Measurements from ENCODE around the gene ATP5PB.

Gene ATP5PB

DNA sequence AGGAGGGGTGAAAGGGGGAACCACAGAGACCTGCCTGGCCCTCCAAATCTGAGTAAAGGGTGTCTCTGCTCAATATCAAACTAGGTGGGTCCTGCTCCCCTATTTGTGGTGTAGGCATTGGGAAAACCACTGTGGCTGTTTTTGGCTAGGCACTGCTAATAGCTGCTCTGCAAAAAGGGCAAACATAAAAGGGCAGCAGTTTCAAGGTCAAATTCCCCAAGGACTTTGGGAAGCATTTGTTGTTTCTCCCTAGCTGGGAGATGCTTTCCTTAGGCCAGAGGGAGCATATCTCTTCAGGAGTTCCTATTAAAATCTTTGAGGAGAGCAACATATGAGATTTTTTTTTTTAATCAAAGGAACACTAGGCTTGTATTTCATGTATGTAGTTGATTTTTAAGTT lies 26.9 kb downstream of the ATP5PB start:
- no peak for DNase-seq

DNA sequence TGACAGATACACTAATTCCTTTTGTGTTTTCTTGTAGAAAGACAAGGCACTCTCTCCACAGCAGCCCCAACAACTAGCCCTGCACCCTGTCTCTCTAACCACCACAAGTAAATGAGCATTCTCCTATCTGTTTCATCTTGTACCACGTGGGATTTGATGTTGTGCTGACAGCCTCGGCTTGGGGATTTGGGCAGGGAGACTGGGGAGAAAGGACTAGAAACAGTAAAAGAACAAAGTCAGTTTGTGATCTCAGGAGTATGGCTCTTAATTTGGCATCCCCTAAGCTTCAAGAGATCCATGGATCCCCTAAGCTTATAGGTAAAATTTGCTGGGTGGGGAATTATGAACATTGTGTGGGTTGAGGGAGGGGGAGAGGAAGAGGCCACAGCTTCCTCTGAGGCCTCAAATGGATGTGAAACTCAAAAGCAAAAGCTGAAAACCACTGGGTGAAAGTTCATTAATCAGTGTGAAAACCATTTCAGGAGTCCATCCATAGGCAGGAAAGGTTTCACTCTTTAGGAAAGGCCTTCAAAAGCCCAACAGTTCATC lies 27.6 kb downstream of the ATP5PB start:
- no peak for DNase-seq

DNA sequence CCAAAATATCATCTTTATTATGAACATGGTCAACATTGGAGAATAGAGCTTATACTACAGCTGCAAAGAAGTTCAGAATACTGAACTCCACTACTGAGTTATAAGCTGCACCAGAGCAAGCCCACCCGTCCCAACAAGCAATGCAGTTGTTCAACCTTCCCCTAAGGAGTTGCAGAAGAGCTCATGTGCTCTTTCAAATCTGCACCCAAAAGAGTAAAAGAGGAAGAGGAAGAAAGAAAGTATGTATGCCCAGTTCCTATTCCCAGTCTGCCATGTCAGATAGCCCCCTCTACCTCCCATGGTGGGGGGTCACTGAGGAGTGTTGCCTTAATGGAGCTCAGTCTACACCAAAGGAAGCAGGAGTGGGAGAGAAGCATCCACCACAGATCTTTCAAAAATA lies 31.4 kb downstream of the ATP5PB start:
- no peak for DNase-seq

DNA sequence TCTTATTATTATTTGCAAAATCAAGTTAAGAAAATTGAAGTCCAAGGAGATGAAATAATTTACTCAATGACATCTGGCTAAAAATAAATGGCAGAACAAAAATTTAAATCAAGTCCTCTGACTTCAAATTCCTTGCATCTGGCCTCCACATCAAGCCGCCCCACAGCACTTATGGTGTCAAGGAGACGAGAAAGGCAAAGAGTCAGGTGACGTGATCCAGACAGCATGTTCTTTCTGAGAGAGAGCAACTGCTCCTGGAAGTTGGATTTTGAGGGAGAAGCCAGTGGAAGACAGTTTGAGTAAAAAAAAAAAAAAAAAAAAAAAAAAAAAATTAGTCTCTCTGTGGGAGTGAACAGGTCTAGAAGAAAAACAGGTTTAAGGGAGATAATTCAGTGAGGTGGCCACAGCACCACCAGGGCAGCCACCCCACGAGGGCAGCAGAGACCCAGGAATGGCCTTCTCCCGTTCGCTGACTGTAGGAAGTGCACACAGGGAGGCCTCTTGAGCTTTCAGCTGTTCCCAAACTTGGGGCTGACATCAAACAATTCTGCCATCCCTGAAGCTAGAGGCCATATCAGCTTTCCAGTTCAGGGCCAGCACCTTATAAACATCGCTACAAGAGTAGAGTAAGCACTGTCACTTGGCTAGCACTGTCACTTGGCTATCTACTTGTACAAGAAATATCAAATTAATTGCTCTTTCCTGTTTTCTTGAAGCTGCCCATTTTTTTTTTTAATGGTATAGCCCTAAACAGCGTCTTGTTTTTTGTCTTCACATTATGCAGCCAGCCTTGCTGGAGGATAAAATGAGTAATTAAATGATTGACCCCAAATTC lies 32.3 kb downstream of the ATP5PB start:
- peak; percentile 72 for DNase-seq

DNA sequence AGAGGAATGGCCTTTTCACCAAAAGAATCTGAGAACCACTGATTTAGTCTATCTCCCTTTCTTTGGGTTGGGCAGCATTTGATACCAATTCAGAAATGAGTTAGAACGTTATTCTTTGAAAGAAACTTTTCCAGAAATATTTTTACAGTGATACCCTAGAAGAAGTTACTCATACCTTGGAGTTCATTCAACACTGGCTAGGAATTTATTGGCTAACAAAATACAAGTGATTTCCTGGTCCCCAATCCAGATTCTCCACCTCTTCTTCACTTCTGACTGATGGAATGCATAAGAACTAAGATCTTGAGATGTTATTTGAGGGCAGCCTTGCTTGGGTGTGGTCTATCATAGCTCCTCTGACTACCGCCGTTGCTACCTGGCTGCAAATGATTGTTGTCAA lies 33.9 kb downstream of the ATP5PB start:
- no peak for DNase-seq

DNA sequence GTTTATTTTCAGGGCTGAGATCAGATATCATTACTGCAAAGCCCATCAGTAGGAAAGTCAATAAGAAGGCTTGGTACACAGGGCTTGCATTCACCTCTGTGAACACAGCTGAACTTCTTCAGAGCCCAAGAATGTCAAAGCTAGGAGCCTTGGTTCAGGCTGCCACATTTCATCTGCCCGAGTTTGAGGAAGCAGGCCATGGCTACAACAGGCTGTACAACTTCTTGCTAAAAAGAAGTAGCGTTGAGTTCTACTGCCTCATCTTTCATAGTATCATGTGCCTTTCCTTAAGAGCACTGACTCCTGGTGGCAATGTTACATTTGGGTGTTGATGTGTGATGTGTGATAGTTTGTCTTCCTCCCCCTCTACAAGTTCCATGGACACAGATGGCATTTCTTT lies 34.6 kb downstream of the ATP5PB start:
- DNase-seq = no peak

DNA sequence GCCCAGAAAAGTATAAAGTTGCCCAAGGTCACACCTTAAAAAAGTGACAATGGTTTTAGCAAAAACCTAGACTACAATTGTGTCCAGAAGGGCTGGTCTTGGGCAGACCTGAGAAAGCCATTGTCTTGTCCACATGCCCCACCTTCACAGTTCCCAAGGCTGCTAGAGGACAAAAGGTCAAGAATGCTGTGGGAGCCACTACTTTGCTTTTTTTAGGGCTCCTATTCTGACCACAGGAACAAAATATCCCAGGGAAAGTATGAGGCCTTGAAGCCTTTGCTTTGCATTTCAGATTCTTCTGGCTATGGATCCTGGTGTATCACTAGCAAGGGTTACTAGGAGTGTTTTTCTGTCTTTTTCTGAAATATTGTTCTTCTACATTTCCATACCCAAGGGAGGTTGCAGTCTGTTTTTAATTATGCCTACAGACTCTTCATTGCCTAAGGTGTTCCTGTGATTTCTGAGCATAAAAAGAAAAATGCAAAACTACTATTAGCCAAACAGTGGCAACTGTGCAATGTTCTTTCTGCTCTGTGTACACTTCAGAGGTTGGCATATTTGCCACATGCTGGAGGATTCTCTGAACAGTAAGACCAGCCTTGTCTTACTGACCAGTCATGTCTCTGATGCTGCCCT lies 35.2 kb downstream of the ATP5PB start:
- DNase-seq = no peak

DNA sequence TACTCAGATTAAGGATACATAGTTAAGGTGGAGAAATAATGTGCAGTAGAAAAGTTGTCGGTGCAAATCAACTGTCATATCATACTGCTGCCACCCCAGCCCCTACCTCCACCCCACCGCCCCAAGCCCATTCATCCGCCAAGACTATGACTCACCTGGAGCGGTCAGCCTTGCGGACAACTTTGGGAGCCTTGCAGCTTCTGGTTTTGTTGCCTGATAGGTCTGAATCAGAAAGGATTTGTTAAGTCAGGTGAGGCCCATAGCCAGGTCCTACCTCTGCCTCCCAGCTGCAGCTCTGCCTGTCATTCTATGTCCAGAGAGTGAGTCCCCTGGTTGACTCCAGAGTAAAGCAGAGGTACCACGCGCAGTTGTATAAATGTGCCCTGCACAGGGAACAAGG lies 37.2 kb downstream of the ATP5PB start:
- no peak for DNase-seq

DNA sequence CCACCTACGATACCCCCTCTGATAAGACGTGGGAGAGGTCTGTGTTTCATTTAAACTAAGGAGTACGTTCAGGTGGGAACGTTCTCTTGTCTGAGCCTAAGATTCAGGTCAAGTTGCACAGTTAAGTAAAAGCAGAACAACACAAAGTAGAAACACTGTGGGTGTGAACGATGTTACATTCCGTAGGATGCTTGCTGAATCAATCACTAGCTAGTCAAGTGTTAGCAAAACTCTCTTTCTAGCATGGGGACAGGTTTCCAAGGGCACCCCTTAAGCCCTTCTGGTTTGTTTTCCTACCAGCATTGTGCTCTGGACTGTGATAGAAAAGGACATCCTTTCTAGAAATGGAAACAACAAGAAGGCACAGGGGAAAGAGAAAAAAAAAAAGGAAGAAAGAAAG lies 37.9 kb downstream of the ATP5PB start:
- DNase-seq = no peak

DNA sequence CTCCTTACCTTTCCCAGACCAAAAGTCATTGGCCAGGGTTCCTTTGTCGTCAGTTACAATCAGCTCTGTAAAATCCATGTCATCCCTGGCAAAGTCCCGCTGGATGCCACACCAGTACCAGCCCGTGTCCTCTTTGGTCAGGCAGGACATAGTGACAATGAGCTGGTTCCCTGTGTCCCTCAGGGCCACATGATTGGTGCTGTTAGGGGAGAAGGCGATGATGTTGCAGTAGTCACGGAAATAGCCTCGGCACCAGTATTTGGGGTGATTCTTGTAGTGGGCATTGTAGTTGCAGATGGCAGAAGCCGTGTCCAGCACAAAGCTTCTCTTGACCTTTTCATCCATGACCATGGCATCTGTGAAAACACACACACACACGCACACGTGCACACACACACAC lies 39.4 kb downstream of the ATP5PB start:
- no peak for DNase-seq

DNA sequence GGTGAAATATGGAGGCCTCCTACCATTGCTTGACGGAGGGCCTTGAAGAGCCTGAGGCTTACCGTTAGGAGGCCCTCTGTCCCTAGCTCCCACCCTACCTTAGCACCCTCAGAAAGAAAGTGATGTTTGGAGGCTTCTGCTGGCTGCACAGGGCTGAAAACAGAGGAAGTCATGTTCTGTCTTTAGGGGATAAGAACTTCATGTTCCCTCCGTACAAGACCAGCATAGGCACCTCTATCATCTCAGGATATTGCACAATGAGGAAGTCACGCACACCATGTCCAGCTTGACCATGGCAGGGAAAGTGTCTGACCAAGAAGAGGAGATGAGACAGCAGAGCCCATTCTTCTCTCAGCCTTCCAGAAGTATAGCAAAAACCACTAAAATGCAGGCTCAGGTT lies 40.3 kb downstream of the ATP5PB start:
- DNase-seq = no peak

DNA sequence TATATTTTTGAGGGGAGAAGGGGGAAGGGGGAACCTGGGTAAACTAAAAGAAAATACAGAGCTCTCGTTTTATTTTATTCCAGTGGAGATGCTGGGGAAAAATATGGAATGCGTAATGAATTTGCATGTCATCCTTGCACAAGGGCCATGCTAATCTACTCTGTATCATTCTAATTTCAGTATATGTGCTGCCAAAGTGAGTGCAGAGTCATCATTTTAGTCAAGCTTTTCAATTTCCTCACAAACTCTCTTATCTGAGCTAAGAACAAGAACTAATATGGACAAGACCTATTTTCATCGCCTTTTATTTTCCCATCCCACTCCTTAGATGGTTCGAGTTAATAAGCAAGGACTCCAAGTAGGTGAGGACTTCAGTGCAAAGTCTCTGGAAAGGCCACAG lies 41.0 kb downstream of the ATP5PB start:
- DNase-seq = no peak

DNA sequence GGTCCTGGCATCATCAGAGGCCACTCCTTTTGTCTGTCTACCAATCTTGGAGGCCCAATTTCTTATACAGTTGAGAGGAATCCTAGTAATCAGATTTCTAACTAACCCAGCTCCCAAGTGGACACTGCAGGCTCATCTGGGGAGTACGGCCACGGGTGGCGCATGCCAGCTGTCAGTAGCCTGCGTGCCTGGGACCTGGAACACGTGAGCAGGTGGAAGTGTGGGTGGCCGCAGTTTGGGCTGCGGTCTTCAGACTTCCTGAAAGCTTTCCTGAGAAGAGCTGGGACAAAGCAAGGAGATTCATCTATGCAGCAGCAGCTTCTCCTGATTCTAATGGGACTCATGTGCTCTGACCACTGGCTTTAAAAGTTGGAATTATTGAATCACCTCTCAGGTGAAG lies 41.8 kb downstream of the ATP5PB start:
- no peak for DNase-seq

DNA sequence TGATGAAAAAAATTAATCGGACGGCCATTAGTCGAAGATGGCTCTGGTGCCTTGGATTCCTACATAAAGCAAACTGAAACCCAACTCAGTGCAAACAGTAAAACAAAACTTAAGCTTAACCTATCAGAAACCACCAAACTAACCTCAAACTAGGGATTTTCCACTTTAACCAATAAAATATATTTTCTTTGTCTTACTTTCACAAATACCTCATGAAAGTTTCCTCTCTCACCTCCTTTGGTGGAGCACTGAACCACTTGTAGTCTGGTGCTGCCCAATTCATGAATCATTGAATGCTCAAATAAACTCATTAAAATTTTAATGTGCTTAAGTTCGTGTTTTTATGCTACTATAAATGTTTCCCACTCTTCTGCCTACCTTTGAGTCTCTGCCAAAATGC lies 47.1 kb downstream of the ATP5PB start:
- DNase-seq = no peak

DNA sequence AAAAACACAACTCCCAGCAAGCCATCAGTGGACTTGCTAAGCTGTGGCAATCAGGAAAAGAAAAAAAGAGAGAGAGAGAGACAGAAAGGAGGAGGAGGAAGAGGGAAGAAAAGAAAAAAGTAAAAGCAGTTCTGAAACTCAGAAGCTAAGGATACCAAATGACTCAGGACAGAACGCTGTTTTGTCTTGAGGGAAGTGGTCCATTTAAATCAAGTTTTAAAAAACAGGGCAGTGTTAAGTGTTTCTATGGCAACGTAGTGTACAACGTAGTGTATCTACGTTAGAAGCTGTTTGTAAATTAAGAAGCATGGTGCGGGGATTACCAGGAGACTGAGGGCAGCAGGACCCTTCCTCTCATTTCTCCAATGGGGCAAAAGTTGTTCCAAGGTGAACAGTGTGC lies 48.3 kb downstream of the ATP5PB start:
- no peak for DNase-seq

DNA sequence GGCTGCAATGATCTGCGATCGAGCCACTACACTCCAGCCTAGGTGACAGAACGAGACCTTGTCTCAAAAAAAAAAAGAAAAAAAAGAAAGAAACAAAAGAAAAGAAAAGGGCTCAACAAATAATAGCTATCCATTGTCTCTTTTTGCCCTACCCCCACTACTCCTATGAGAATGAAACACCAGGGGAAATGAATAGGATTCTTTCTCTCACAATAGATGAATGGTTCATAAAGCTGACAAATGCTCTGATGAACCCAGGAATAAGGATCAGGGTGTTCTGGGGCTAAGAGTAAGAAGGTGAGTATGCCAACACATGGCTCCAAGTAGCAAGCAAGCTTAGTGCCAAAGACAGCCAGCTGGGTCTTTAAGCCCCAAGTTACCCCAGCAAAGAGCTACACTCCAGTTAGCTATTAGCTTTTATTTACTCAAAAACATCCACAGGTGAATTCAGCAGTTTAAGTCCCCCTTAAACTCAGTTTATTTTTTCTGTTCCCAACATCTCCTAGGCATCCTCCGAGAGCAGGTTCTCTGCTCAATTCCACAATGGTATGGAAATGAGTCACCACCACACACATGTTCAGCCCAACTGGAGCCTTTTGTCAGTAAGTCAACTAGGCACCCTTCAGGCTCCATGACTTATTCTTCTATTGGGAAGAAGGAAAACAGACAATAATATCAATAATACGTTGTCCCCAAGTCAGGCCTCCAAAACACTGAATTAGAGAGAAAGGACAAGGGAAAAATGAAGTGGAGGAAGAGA lies 49.9 kb downstream of the ATP5PB start:
- no peak for DNase-seq

DNA sequence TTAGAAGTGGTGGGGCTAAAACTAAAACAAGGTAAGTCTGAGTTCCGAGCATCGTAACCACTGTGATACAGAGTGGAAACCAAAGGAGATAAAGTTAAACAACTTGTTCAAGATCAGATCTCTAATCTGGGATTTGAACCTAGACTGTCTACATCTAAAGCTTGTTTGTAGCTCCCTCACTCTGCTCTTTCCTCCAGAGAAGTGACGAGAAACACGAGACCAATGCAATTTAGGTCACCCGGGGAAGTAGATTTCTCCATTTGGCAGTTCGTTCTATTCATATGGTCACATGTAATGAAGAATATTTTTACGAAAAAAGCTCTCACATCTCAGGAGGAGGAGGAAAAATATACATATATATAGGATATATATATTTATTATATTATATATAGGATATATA lies 52.4 kb downstream of the ATP5PB start:
- DNase-seq = no peak

DNA sequence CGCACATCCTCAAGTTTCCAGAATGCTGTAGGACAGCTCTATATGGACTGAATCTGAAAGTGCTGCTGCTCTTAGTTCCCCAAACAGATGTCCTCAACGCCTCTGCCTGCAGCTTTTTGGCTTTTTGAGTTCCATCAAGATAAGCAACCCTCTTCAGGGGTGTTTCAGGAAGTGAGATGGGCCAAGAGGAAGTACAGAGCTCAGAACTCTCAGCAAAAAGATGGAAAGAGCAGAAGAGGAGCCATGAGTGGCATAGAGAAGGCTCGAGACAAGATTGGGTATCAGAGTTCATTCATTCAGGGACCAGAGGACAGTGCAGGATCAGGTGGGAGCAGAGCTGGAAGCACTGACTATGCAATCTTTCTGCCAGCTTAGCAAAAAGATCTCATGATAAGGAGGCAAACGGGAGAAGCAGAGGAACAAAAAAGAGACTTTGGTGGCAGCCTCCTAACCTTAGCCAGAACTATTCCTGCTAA lies 54.4 kb downstream of the ATP5PB start, which contains the start of the genes ADORA3 and TMIGD3:
TSS of gene ADORA3 (minus strand) at position 49 of the 476 bp plus-strand sequence. CDS start 279 bp downstream, outside the sequence.
TSS of gene TMIGD3 (minus strand) at position 49 of the 476 bp plus-strand sequence. CDS start 279 bp downstream, outside the sequence.
- DNase-seq = no peak

DNA sequence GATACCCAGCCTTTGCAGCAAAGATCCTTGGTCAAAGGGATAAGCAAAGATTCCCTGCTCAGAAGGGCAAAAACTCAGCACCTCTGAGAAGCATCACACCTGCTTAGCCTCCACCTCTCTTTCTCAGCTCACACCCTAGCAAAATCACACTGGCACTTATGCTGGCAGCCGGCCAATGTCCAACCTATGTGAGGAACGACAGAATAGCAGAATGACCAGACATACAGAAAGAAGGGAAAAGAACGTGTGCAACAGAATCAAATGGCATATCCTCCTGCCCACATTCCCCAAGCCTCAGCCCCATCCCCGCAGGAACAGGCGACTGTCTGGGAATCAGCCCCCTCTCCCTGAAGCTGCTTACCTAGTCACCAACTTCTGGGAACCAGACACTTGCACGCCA lies 54.8 kb downstream of the ATP5PB start:
- no peak for DNase-seq

DNA sequence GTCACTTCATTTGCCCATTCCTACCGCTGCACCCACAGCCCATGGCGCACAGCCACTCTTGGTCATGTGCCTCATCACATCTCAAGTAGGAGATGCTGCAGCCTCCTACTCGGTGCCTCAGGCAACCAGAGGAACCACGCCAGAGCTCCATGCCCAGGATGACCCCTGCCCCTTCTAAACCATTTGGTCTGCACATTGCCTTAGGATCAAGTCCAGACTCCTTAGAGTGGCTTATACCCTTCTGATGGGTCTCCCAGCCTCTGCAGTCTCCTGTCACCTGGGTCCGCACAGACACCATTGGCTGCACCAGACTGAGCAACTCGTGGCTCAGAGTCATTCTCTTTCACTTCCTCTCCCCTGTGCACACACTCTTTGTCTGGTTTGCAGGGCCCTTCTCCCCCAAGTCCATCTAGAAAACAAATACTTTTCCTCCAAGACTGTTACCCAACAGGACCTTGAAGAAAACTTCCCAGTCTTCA lies 56.4 kb downstream of the ATP5PB start:
- DNase-seq = no peak

DNA sequence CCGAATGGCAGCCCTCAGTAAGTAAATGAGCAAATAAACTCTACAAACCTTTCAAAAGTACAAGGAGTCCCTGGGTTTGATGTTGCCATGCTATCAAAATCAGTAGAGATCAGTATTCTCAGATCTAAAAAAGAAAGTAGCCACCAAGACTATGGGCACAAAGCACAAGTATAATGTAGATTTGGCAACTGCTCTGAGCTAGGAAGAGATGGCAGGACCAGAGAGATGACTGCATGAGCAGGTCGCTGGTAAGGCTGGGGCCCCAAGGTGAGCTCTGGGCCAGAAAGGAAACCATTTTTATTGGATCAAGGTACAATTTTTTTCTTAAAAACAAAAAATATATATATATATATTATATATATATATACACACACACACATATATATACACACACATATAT lies 57.3 kb downstream of the ATP5PB start:
- DNase-seq = no peak

DNA sequence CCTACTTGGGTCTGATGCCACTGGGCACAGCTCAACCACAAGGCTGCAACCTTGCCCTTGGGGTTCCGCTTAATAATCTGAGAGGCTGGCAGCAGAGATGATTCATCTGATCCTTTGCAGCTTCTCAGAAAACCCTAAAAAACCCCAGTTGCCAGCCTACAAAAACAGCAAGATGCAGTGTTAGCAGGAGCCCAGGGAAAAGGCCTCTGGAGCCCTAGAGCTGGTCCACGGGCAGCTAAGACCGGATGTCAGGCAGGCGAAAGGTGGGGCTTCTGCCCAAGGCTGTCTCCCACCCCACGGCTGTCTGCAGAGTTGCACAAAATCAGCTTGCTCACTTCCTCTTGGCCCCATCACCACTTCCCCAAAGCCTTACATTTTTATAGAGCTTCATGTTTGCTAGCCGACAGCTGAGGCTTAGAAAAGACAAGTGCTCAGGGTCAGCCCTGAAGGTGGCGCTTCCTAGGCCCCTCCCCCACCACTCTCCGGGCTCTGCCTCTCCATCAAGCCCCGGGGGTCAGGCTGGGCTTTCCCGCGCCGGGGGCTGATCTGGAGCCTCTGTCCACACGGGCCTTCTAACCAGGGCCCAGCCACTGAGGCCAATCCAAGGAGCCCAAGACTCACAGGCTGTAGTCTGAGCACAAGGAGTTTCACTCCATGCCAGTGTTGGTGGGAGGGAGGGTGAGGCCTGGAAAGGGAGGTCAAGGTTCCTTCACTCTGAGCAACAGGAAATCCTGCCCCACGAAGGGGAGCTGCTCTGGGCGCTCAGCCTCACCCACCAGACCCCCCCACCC lies 58.3 kb downstream of the ATP5PB start:
- no peak for DNase-seq
